Limb (tissue), 2 donors: ENCODE data around the gene DLL4.

ENCODE experiments used
- DNase-seq, 2 donors: peaks; one replicate each; pipeline ENCODE4 v3.0.0-alpha.2; 2016; ENCODE audit errors: extremely low spot score in 2 of 2

Gene DLL4

GRCh38 chr15:40926659-40927494, 2.3 kb upstream of the DLL4 start:
- DNase-seq = no peak

GRCh38 chr15:40927495-40927872, 1.7 kb upstream of the DLL4 start:
- DNase-seq = no peak

- no peak for DNase-seq
Observed at GRCh38 chr15:40927873-40928806, 1.0 kb upstream of the DLL4 start.

GRCh38 chr15:40929660-40930429, 705 bp downstream of the DLL4 start:
- peak; percentile 27 to 71 for DNase-seq

- peak in 1 of 2 donors; percentile 80 for DNase-seq
Observed at GRCh38 chr15:40930430-40931299, 1.5 kb downstream of the DLL4 start.

- no peak for DNase-seq
Observed at GRCh38 chr15:40931300-40932142, 2.4 kb downstream of the DLL4 start.

- no peak for DNase-seq
Observed at GRCh38 chr15:40932156-40932555, 3.0 kb downstream of the DLL4 start.

GRCh38 chr15:40932649-40933516, 3.7 kb downstream of the DLL4 start:
- no peak for DNase-seq

- no peak for DNase-seq
Observed at GRCh38 chr15:40933517-40933902, 4.4 kb downstream of the DLL4 start.

GRCh38 chr15:40934457-40934856, 5.3 kb downstream of the DLL4 start:
- DNase-seq = no peak

- no peak for DNase-seq
Observed at GRCh38 chr15:40936234-40936708, 7.1 kb downstream of the DLL4 start.

- no peak for DNase-seq
Observed at GRCh38 chr15:40936709-40937666, 7.8 kb downstream of the DLL4 start.

- no peak for DNase-seq
Observed at GRCh38 chr15:40937762-40938535, 8.8 kb downstream of the DLL4 start.

- no peak for DNase-seq
Observed at GRCh38 chr15:40938536-40938870, 9.4 kb downstream of the DLL4 start.

- DNase-seq = no peak
Observed at GRCh38 chr15:40940296-40940801, 11.2 kb downstream of the DLL4 start.

- DNase-seq = no peak
Observed at GRCh38 chr15:40941068-40941527, 12.0 kb downstream of the DLL4 start.
